Measurements from ENCODE around the gene EML4. TPM values are rescaled to one million over a fixed set of nuclear protein-coding genes. Genes with fewer than 3 reads are reported as not detected.

Gene EML4
- polyA plus RNA-seq, 1 of the 3 experiments (the other 2 are of a cell fraction): 35.0 TPM

GRCh38 chr2:42310007-42310515 lies 140.9 kb downstream of the EML4 start:
- ChIA-PET POLR2A (no interaction called here), CTCF (interaction anchor here (1.9 to 2.1 kb wide), 2 partner anchors 18 to 19 kb away, joined by 5 to 10 read pairs; no protein-coding TSS in a partner anchor)
- no peak overlapping the region for H2AFZ ChIP-seq (ENCODE audit: low read depth)
- no peak overlapping the region for H3K9ac ChIP-seq
- peaks cover 30 to 36% of the 10 kb centered on the region in 2 experiments for H3K36me3 ChIP-seq (replicated peaks in 1 of 2; ENCODE audit: control insufficient read depth in 1 of 2, insufficient read depth in 2 of 2, low read length in 1 of 2)
- no peak overlapping the region for H3K4me2 ChIP-seq
- no peaks in the 10 kb centered on the region for H3K79me2 ChIP-seq (ENCODE audit: insufficient read depth)
- H3F3A ChIP-seq (replicated peaks; ENCODE audit: insufficient read depth): peaks cover 16% of the 10 kb centered on the region
- no peak overlapping the region for H3K27ac ChIP-seq (ENCODE audit: low read depth in 2 of 2, low read length in 1 of 2)
- DNase-seq: no peak
- H3K9me2 ChIP-seq: no peaks in the 10 kb centered on the region
- 93% methylated on average over 1 of the region's 1 CpG for WGBS (ENCODE audit: low lambda C conversion rate)
- no peak overlapping the region for H3K4me3 ChIP-seq (ENCODE audit: low read depth in 2 of 2, low read length in 1 of 2)
- TF ChIP-seq MXI1 (IDR thresholded peaks at IDR 0.05; ENCODE audit: low read depth, low read length): no peak
- no peak for TF ChIP-seq YY1 (IDR thresholded peaks at IDR 0.05; ENCODE audit: low read depth)
- TF ChIP-seq SMC3 (IDR thresholded peaks at IDR 0.05; ENCODE audit: low read depth, low read length): no peak
- TF ChIP-seq EZH2phosphoT487 (IDR thresholded peaks at IDR 0.05; ENCODE audit: borderline replicate concordance, low read depth): no peak
- TF ChIP-seq TAF1 (IDR thresholded peaks at IDR 0.05; ENCODE audit: borderline replicate concordance, low read depth, low read length): no peak
- no peak for TF ChIP-seq NRF1 (IDR thresholded peaks at IDR 0.05; ENCODE audit: low read depth, low read length)
- TF ChIP-seq CTCF (IDR thresholded peaks at IDR 0.05): no peak
- no peak for TF ChIP-seq PBX3 (IDR thresholded peaks at IDR 0.05)
- no peak for TF ChIP-seq USF1 (IDR thresholded peaks at IDR 0.05; ENCODE audit: borderline replicate concordance, low read depth)
- no peak for TF ChIP-seq MAX (IDR thresholded peaks at IDR 0.05; ENCODE audit: low read depth)
- H4K20me1 ChIP-seq (ENCODE audit: insufficient read depth): no peaks in the 10 kb centered on the region
- H3K9me3 ChIP-seq: no peaks in the 10 kb centered on the region
- peaks cover 0 to 11% of the 10 kb centered on the region in 2 experiments; a peak in 1 of 4 replicates for H3K4me1 ChIP-seq (ENCODE audit: control insufficient read depth in 1 of 2, insufficient read depth in 2 of 2, low read depth in 1 of 2, low read length in 1 of 2)
- H3K27me3 ChIP-seq (ENCODE audit: insufficient read depth): no peaks in the 10 kb centered on the region

- Histone ChIP-seq H3K36me3 (replicated peaks in 1 of 2; ENCODE audit: control insufficient read depth in 1 of 2, insufficient read depth in 2 of 2, low read length in 1 of 2) (peaks cover 29 to 35% of the 10 kb centered on the region in 2 experiments), H3K27ac (ENCODE audit: low read depth in 2 of 2, low read length in 1 of 2) (no peak overlapping the region), H3K9me3 (no peaks in the 10 kb centered on the region), H4K20me1 (ENCODE audit: insufficient read depth) (no peaks in the 10 kb centered on the region), H2AFZ (ENCODE audit: low read depth) (no peak overlapping the region), H3K9ac (no peak overlapping the region), H3K4me1 (ENCODE audit: control insufficient read depth in 1 of 2, insufficient read depth in 2 of 2, low read depth in 1 of 2, low read length in 1 of 2) (peaks cover 0 to 27% of the 10 kb centered on the region in 2 experiments; a peak in 1 of 4 replicates), H3K27me3 (ENCODE audit: insufficient read depth) (no peaks in the 10 kb centered on the region), H3F3A (replicated peaks; ENCODE audit: insufficient read depth) (peaks cover 28% of the 10 kb centered on the region), H3K79me2 (ENCODE audit: insufficient read depth) (no peaks in the 10 kb centered on the region), H3K4me3 (ENCODE audit: low read depth in 2 of 2, low read length in 1 of 2) (no peak overlapping the region), H3K4me2 (no peak overlapping the region), H3K9me2 (no peaks in the 10 kb centered on the region)
- ChIA-PET CTCF (interaction anchor here (1.9 kb wide), 1 partner anchor 16 kb away, joined by 5 read pairs; no protein-coding TSS in a partner anchor), POLR2A (no interaction called here)
- 92% methylated on average over 4 of the region's 4 CpGs for WGBS (ENCODE audit: low lambda C conversion rate)
- no peak for DNase-seq
- TF ChIP-seq ZBTB33 (IDR thresholded peaks at IDR 0.05; ENCODE audit: borderline replicate concordance, low read depth) (no peak), MEF2A (IDR thresholded peaks at IDR 0.05; ENCODE audit: borderline replicate concordance, low read depth) (no peak), RCOR1 (IDR thresholded peaks at IDR 0.05; ENCODE audit: low read length) (no peak), MXI1 (IDR thresholded peaks at IDR 0.05; ENCODE audit: low read depth, low read length) (no peak), GABPA (IDR thresholded peaks at IDR 0.05; ENCODE audit: low read depth) (no peak), TCF12 (IDR thresholded peaks at IDR 0.05) (no peak), POLR2AphosphoS5 (IDR thresholded peaks at IDR 0.05; ENCODE audit: low read depth, low read length) (no peak), RAD21 (IDR thresholded peaks at IDR 0.05; ENCODE audit: low read length) (no peak), RFX5 (IDR thresholded peaks at IDR 0.05; ENCODE audit: low read length) (no peak), CHD2 (IDR thresholded peaks at IDR 0.05; ENCODE audit: low read length, partially characterized antibody) (no peak), CTCF (IDR thresholded peaks at IDR 0.05) (no peak), EZH2phosphoT487 (IDR thresholded peaks at IDR 0.05; ENCODE audit: borderline replicate concordance, low read depth) (no peak), NFIC (IDR thresholded peaks at IDR 0.05; ENCODE audit: borderline replicate concordance) (no peak)
Observed at GRCh38 chr2:42312106-42312505, 143.0 kb downstream of the EML4 start.

Data from SK-N-SH (cell line).